Breast epithelium (tissue), 3 donors: ENCODE results near the gene THSD4.

Experiments
- POLR2A ChIP-seq: fragments of 450-650 bp; IDR thresholded peaks from one replicate; pipeline ENCODE4 v1.6.1; 2016; ENCODE audit warnings: antibody characterized with exemption, mild to moderate bottlenecking, moderate library complexity
- TF ChIP-seq, protein P1 (sequence below), 3 donors: fragments of 450-650 bp; IDR thresholded peaks; one replicate each; pipeline ENCODE4 v1.5.1; 2016 to 2017; ENCODE audit warnings: antibody characterized with exemption in 3 of 3, mild to moderate bottlenecking in 3 of 3, moderate library complexity in 3 of 3

DNA sequence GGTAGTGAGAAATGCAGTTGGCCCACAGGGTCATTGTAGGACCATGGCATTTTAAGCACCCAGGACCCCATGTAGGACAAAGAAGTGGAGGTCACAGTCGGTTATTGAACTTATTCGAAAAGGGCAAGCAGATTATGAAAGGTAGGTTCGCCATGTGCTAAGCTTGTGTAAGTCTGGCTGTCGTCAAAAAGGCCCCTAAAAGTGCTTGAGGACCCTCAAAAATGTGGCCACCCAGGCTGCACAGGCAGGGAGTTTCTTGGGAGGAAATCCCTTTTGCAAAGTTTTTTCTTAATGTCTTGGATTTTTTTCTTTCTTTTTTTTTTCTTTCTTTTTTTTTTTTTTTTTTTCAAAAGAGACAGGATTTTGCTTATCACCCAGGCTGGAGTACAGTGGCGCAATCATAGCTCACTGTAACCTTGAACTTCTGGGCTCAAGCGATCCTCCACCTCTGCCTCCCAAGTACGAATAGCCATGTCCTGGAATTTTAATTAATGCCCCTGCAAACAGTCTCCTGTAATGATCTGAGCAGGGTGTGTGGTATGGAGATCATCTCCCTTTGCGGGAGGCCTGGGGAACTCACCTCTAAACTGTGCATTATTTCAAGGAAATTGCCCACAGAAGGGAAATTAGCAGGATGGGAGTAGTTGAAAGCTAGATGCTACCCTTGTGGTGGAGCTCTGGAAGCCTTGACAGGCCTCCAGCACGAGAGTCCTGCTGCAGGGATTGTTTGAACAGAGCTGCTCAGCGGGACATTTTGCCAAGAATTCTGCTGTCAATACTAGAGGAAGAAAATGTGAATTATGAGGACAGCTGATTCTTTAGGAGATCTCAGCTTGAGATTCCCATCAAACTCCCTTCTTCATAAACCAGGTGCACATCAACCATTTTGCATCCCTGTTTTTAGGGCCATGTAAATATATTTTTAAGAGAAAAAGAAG is 28.4 kb downstream of the THSD4 start:
- TF ChIP-seq POLR2A, result no peak
- TF ChIP-seq, protein P1, sequence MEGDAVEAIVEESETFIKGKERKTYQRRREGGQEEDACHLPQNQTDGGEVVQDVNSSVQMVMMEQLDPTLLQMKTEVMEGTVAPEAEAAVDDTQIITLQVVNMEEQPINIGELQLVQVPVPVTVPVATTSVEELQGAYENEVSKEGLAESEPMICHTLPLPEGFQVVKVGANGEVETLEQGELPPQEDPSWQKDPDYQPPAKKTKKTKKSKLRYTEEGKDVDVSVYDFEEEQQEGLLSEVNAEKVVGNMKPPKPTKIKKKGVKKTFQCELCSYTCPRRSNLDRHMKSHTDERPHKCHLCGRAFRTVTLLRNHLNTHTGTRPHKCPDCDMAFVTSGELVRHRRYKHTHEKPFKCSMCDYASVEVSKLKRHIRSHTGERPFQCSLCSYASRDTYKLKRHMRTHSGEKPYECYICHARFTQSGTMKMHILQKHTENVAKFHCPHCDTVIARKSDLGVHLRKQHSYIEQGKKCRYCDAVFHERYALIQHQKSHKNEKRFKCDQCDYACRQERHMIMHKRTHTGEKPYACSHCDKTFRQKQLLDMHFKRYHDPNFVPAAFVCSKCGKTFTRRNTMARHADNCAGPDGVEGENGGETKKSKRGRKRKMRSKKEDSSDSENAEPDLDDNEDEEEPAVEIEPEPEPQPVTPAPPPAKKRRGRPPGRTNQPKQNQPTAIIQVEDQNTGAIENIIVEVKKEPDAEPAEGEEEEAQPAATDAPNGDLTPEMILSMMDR (IDR thresholded peaks at IDR 0.05), result no peak
